ENCODE results near the gene VPS13D.
A peak's percentile ranks its signal among the peaks of the same experiment; 100 is the strongest.
"Not testable (repeated sequence)": the region's sequence is repeated elsewhere in the genome, so short reads cannot be mapped to it uniquely, and the experiment has no call there.

Gene VPS13D

DNA sequence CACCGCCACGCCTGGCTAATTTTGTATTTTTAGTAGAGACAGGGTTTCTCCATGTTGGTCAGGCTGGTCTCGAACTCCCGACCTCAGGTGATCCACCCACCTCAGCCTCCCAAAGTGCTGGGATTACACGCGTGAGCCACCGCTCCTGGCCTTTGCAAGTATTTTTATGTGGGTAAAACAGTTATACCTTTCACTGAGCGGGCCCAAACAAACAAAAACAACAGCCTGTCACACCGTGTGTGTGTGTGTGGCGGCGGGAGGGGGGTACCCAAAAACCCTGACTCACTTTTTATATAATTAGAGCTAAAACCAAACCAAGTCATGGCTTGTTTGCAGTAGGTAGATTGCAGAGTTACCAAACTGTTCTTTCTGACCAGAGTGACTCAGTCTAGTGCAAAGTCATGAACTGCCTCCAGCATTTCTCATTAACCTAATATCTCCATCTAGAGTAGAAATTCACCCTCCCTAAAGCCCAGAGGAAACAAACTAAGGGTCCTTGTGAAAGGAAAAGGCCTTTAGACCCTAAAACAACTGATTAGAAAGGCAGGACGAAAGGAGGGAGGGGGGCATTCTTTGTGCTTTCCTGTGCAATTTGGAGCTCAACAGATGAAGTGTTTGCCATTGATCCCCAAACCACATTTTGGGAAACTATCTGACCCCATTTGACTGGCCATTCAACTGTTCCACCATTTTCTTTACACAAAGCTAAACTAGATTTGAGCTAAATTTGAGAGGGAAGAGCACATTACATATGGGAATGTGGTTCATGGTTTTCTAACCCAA lies 207.2 kb downstream of the VPS13D start:
- no peak for DNase-seq

DNA sequence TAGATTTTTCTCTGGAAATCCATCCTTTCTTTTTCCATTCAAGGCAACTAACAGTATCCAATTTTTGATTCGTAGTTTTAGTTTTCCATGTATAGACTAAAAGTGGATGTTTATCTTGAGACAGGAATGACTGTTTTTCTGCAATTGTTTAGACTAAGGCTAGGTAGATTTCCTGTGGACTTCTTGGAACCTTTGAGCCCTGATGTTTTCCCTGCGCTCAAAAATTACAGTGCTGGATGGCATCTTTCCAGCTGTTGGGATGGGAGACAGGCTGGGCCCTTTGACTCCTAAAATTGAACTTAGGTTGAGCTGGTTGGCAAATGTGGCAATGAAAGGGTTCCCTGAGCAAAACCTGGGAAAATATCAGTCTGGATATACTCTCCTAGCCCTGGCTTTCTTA lies 207.8 kb downstream of the VPS13D start:
- no peak for DNase-seq

DNA sequence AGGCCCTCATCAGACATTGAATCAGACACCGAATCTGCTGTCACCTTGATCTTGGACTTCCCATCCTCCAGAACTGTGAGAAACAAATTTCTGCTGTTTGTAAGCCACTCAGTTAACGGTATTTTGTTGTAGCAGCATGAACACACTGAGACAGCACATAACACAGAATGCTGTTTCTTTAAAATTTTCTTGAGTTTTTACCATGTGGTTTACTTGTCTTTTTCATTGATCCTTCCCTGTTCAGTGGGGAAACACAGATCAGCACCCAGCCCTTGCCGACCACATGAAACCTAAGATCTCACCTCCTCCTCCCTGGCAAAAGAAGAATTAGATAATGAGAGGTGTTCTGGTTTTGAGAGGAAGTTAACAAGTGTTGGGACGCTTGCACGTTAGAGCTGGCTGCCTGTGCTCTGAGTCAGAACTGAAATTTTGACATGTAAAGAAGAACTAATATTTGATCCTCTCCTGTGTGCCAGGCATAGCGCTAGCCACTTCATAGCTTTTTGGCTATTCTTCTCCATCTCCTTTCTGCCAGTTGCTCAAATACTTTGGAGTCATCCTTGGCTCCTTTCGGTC lies 208.6 kb downstream of the VPS13D start:
- no peak for DNase-seq

DNA sequence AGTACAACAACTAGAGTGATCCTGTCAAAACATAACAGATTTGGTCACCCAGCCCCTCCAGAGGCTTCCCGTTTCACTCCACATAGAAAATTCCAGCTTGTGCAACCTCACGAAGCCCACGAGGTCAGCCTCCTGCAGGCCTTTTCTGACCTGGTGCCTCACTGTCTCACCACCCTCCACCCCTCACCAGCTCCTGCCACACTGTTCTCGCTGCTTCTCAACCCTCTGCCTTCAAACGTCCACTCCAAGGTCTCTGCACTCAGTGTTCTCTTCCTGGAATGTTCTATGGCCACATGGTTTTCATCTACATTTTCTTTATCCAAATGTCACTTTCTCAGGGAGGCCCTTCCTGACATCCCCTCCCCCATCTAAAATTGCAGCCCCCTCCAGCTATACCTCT lies 209.2 kb downstream of the VPS13D start:
- no peak for DNase-seq

DNA sequence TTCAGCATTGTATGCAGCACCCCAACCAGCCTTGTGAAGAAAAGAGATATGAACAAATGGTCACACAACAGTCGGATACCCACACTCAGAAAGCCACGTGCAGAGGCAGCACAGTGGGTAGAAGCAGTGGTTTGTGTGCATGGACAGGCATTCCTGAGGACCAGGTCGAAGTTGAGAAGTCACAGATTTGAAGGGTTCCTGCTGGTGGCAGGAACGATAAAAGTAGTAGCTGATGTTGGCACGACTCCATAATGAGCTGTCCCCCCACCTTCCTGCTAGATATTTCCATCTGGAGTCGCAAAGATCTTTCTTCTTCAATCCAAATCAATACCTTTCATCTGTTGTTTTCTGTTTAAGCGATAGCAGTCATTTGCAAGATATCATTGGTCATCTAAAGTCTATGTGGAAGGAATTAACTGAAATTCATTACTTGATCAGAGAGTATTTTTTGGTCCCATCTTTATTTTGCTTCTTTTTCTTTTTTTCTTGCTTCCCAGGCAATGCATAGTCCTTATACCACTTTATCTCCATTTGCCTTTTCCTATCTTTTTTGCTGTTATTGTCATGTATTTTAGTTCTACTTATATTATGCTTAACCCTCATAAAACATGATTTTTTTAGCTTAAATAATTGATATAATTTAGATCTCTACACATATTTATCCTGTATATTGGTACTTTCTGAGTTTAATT lies 211.7 kb downstream of the VPS13D start:
- DNase-seq: peak; percentile 80

DNA sequence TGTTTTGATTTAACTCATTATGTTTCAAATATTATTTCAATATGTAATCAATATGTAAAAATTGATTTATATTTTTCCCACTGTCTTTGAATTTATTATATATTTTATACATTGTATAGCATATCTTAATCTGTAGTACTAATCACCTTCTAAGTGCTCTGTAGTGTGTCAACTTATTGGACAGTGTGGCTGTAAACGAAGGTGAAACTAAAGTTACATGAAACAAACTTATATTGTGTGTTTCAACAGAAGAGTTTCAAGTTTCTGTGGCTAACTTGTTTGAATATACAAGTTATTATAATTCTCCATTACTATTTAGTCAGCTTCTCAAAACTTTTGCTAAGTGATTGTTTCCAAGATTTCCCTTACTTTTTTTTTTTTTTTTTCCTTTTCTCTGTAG lies 212.4 kb downstream of the VPS13D start:
- DNase-seq: no peak

DNA sequence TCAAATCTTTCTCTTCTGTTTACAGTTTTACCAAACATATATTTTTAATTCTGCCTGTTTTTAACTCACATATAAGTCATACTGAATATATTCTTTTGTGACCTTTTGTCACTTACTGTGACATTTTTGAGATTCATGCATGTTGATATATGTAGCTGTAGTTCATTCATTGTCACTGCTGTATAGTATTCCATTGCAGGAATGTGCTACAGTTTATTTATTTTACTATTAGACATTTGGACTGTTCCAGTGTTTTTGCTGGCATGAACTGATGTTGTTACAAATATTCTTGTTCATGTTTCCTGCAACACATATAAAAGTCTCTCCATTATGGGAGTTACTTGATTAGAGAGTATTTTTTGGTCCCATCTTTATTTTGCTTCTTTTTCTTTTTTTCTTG lies 213.3 kb downstream of the VPS13D start:
- no peak for DNase-seq

DNA sequence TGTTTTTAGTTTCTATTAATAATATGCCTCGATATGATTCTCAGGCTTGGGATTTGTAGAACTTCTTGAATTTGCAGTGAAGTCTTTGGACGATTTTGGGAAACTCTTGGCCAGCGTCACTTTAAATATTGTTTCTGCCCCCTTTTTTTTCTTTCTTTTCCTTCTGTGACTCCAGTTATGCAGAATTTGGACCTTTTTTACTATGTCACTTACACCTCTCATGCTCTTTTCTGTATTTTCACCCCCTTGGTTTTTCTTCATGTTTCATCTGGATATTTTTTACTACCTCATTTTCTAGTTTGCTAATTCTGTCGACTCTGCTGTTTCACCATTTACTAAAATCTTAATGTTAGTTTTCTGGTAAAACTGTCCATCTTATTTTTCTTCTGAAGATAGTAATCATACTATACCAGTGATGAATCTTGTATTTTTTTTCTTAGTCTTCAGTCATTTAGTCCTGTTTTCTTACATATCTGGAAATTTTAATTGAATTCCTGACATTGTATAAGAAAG lies 214.6 kb downstream of the VPS13D start:
- no peak for DNase-seq

DNA sequence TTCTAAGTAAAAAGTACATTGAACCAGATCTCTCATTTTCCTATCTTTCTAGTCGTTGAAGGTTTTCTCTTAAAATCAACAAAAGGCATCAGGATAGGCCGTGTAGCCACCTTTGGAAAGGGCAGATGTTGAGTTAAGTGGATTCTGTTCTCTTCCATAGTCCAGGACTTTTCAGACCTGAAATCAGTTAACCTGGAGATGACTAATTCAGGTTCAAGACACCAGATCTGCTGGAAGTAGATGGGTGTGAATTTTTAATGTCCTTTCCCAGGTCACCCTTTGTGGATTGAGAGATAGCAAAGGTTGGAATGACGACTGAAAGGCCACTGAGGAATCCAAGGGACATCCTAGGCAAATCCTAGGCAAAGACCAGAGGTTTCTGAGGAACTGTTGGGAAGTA lies 215.4 kb downstream of the VPS13D start:
- DNase-seq: no peak

DNA sequence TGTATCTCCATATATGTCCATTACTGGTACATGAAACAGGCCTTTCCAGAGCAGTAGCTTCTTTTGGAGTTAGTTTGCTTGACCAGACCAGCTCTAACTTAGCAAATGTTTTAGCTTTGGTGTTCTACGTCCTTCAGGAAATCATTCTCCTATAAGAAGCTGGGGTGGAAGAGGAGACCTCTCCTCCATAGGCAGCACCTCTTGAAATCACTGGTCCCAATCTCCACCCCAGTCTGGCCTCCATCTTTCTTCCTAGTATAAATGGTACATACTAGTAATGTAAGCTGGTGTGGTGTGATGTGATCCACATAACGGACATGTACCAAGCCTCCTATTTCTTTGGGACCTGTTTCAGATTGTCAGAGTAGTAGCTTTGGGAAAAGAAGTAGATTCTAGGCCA lies 216.8 kb downstream of the VPS13D start:
- no peak for DNase-seq

DNA sequence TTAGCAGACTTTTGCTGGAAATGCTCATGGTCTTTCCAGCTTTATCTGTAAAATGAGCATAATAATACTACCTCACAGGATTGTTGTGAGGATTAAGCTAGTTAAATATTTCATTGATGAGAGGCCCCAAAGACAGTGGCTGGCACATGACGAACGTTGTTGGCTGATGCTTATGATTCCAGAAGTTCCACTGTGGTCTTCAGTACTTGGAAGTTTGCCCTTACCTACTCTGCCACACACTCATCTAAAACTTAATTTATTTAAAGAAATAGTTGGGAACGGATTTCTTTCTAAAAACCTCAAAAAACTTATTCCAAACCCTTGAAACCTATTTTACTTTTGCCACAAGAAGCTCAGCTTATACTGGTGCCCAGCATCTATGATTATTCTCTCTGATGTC lies 217.5 kb downstream of the VPS13D start:
- no peak for DNase-seq

DNA sequence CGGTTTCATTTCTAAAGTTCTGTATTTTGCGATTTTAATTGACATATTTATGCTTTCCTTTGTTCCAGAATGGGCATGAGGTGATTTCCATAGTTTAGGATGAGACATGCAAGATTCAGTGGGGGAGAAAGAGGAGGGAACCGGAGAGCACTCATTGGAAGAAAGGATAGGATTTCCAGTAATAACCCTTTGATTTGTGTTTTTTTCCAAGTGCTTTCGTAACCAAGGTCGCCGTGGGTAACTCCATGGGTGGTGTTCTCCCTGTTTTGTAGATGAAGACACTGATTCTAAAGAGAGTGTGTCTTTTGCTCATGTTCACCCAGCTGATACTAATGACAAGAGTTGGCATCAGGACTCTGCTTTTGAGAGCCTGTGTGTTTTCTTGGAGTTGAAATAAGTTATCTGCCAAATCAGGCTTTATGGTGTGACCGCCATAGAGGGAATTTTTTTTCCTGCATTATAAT lies 218.1 kb downstream of the VPS13D start:
- DNase-seq: peak; percentile 25

DNA sequence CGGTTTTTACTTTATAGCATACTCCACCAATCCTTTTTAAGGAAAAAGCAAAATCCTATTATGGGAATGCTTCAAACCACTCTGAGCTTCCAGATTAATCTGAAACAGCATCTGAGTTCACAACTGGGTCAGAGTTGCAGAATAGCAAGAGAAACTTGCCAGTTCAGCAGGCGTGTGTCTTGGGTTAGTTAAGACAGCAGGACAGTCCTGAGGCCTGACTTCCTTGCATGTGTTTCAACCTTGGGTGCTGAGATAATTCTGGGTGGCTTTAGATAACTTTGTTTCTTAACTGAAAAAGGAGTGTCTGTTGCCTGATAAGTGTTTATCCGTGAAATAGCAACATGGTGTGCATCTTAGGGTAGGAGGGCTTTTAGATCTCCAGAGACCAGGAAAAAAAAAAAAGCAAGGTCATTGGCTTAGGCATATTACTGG lies 218.9 kb downstream of the VPS13D start:
- DNase-seq: peak; percentile 98

DNA sequence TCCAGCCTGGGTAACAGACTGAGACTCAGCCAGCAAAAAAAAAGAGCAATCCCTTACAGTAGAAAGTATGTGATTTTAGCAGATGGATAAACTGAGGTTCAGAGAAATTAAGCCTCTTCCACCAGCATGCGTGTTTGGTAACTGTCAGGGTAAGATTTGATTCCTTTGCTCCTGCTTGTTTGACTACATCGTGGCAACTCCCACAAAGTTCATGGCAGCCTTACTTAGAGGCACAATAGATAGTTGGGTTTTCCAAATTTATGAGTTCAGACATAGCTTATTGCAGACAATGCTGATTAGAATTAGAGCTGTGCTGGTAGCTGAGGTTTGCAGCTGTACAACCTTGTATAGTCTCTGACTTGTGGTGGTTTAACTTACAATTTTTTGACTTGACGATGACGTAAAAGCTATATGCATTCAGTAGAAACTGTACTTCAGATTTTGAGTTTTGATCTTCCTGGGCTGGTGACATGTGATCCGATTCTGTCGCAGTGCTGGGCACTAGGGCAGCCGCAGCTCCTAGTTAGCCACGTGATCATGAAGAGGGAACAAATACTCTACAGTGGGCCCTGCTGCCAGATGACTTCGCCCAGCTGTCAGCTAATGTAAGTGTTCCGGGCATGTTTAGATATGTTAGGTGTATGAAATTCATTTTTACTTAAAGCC lies 220.4 kb downstream of the VPS13D start:
- DNase-seq: no peak

DNA sequence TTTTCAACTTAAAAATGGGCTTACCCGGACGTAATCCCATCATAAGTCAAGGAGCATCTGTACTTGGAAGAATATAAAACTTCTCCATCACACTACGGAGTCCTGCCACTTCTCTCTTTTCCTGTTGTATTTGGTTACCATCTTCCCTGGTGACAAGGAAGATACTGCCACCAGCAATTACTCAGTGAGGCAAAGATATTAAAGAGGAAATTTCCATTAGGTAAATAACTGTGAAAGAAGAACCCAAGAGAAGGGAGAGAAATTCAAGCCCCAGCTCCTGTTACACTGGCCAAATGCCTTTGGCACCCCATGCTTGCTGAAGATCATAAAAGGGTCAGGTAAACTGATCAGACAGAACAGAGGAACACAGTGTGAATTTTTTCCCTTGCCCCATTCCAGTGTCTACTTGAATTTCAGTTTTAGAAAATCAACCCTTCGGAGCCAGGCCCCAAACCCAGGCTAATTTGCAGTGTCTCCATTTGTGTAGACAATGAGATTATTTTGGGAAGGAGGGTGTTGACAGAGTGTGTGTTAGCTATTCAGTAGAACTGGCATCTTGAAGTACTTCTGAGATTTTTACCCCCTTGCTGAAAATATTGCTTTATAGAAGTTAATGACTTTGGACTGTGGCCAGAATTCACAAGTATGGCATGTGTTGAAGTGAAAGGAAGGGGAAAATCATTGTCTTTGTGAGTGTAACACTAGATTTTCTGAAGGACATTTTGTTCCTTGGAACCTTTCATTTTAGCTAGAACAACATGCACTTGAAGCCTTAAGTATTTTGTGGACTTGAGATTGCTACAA lies 221.1 kb downstream of the VPS13D start:
- DNase-seq: no peak

DNA sequence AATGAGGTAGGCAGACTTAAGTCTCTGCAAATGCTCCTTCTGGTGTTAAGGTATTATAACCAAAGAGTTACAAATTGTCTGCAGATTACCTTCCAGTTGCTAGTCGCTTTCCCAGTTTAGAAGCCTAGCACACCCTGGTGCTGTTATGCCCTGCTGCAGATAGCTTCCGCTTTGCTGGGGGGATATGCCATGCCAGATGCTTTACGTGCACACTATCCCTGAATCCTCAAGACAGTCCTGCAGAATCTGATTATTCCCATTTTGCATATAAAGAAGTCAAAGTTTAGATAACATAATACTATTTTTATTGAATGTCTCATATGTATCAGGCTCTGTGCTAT lies 221.7 kb downstream of the VPS13D start:
- no peak for DNase-seq

DNA sequence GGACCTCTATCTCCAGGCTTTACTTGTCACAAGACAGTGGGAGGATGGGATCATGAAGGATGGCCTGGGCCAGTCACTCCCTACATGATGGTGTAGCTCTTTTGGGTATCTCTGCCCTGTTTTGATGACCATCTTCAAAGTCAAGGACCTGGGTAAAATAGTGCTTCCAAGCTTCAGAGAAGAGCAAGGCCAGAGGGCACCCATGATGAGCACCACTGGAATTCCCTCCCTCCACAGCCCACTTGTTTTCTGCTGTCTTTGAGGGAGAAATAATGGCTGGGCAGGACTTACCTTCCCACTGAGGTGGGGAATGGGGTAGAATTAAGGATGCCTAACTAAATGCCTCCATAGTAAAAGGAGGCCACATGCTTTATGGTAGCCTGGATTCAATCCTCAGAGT lies 222.4 kb downstream of the VPS13D start:
- no peak for DNase-seq

DNA sequence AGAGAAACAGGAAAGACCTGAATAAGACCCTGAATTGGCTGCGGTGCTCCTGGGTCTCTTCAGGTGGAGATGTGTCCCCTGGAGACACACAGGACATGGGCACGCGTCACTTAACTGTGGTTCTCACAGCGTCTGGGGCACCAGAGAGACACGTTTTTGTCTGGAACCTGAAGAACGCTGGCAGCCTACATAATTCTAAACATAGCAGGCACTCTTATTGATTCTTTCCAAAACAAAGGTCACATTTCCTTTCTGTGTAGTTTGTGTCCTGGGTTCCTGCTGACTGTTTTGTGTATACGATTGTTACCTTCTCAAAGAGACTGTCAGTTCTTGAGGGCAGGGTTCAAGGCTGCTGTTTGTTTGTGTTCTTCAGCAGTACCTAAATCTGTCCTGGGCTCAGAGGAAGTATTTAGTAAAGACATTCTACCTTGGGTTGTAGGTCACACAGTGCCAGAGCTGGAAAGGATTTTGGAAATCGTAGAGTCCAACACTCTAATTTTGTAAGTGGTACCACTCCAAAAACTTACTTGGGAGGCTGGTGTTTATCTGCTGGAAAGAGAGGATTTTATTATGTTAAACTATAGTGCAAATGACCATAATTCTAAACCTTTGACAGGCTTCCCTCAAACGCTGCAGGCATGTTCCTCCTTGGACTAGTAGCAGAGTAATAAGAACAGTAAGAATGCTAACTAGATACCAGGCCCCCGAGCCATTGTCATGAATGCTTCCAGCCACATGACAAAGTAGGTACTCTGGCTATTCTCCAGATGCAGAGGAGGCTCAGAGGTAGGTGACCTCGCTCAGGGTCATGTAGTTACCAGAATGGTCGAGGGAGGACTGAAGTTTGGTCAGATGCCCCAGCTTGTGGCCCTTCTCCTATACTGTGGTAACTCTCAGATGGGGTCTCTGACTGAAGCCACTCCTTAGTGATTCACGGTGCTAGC lies 223.8 kb downstream of the VPS13D start:
- DNase-seq: no peak

DNA sequence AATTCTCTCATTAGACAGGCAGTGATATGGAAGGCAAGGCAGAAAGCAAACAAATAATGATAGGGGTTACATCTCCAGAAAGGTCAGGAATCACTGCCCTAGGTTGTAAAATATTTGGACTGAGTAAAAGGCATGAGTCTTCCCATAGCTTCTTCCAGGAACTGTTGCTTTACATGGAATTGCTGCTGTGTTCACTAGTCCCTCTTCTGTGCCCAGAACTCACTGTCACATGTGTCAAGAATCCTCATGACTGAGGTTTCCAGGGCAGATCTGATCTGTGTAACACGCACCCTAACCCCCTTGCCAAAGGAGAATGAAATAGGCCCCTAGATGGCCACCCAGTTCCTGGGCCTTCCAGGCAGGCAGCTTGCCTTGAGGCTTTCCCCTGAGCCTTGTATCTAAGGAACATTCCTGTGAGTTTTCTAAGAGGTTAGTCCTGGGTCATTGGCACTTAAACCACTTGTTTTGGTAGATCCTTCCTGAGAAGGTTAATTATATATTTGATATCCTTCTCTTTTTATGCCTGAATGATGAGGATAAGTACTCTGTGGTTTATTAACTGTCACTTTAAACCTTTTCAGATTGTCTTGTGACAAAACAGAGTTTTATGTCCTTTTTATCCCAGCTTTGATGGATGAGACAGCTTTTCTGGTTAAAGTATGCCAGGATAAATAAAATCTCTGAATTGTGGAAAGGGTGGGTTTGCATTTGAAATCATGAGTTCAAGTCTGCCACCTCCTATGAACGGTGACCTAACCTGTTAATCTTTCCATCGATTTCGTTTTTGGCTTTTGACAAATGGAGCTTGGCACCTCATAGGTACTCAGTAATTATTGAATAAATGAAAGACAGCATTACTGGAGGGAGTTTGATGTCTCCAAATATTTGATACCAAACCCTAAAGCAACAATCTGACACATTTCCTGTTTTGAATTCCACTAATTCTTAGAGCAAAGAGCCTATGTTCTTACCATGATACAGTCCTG lies 224.9 kb downstream of the VPS13D start:
- peak; percentile 35 for DNase-seq

DNA sequence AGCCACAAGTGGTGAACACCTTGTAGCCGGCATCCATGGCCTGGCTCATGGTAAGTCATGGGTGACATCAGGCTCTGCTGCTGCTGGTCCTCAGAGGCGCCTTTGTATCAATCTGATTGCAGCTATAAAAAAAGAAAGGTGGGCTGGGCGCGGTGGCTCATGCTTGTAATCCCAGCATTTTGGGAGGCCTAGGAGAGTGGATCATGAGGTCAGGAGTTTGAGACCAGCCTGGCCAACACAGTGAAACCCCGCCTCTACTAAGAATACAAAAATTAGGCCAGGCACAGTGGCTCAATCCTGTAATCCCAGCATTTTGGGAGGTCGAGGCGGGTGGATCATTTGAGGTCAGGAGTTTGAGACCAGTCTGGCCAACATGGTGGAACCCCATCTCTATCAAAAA lies 226.3 kb downstream of the VPS13D start:
- not testable (repeated sequence) for DNase-seq

Measured in hematopoietic multipotent progenitor cell treated with erythropoietin and hydrocortisone succinate and interleukin-3 and kit ligand, for 8 days (in vitro differentiated cells).